Endodermal cell (in vitro differentiated cells): ENCODE results near the gene PANK4. TPM values are rescaled to one million over a fixed set of nuclear protein-coding genes. Genes with fewer than 3 reads are reported as not detected.

Source experiments
- DNase-seq: peaks from one replicate; pipeline ENCODE4 v3.0.0-alpha.2; 2017
- H3K27ac ChIP-seq: 2 replicates; pipeline ENCODE4 v1.5.1; 2013; ENCODE audit warnings: mild to moderate bottlenecking, low read depth, low read length, moderate library complexity
- H3K27me3 ChIP-seq: 2 replicates; pipeline ENCODE4 v1.6.1; 2013; ENCODE audit warnings: mild to moderate bottlenecking, low read length, moderate library complexity; ENCODE audit not compliant: insufficient read depth, control insufficient read depth, poor library complexity, severe bottlenecking
- H3K36me3 ChIP-seq: 2 replicates; pipeline ENCODE4 v1.7.0; 2013; ENCODE audit warnings: mild to moderate bottlenecking, low read length, moderate library complexity; ENCODE audit not compliant: control insufficient read depth, insufficient read depth
- H3K4me1 ChIP-seq: one replicate; pipeline ENCODE4 v1.7.0; 2013; ENCODE audit warnings: low read length; ENCODE audit not compliant: control insufficient read depth, insufficient read depth
- H3K4me3 ChIP-seq: 2 replicates; pipeline ENCODE4 v1.5.1; 2013; ENCODE audit warnings: mild to moderate bottlenecking, low read length, moderate library complexity
- H3K9ac ChIP-seq: 2 replicates; pipeline ENCODE4 v1.6.1; 2013; ENCODE audit warnings: mild to moderate bottlenecking, low read length, moderate library complexity; ENCODE audit not compliant: poor library complexity, severe bottlenecking; ENCODE audit errors: extremely low read depth
- H3K9me3 ChIP-seq: 2 replicates; pipeline ENCODE4 v1.6.1; 2013; ENCODE audit warnings: mild to moderate bottlenecking, low read length, moderate library complexity; ENCODE audit not compliant: control insufficient read depth
- H3K27ac Mint-ChIP-seq: 2 replicates; pipeline ENCODE4 v1.8.0; 2020; ENCODE audit warnings: mixed read lengths
- H3K27me3 Mint-ChIP-seq: 2 replicates; pipeline ENCODE4 v1.8.0; 2021; ENCODE audit warnings: mild to moderate bottlenecking, mixed read lengths; ENCODE audit not compliant: insufficient read depth
- H3K36me3 Mint-ChIP-seq: 2 replicates; pipeline ENCODE4 v1.8.0; 2020; ENCODE audit warnings: low read depth, mixed read lengths
- H3K4me1 Mint-ChIP-seq: 2 replicates; pipeline ENCODE4 v1.8.0; 2020; ENCODE audit warnings: mixed read lengths
- H3K4me3 Mint-ChIP-seq: 2 replicates; pipeline ENCODE4 v1.8.0; 2020; ENCODE audit warnings: mild to moderate bottlenecking, moderate library complexity, mixed read lengths
- H3K9me3 Mint-ChIP-seq: 2 replicates; pipeline ENCODE4 v1.8.0; 2020; ENCODE audit warnings: mild to moderate bottlenecking, mixed read lengths
- CTCF ChIP-seq: fragments of 200-600 bp; sonication (generic); conservative IDR thresholded peaks from 2 replicates; pipeline ENCODE4 v1.5.0; 2021; ENCODE audit warnings: antibody characterized with exemption, mild to moderate bottlenecking
- WGBS, 2 experiments: methylation state at CpG; one replicate each; pipeline versions ENCODE4 v1.1.5 to v1.1.7; 2013; ENCODE audit warnings: missing lambda C conversion rate in 2 of 2, mixed read lengths in 1 of 2; ENCODE audit not compliant: insufficient coverage in 1 of 2, insufficient read length in 1 of 2; 5-methylcytosine and 5-hydroxymethylcytosine counted together
- total RNA-seq, 2 donors: library from RNA; stranded (reverse); fragmentation: NEBNext Ultra II Directional in 1 of 2; extraction: Animal tissue kit (Norgen Biotek cat#: 25700) in 1 of 2; gene quantifications; 2 replicates in 1 of 2; 3 replicates in 1 of 2; pipeline ENCODE4 v1.2.1, GENCODE V29; 2021

PANK4 gene
- total RNA-seq, 2 donors from 2014 or later: 45.6 to 49.5 TPM

DNA sequence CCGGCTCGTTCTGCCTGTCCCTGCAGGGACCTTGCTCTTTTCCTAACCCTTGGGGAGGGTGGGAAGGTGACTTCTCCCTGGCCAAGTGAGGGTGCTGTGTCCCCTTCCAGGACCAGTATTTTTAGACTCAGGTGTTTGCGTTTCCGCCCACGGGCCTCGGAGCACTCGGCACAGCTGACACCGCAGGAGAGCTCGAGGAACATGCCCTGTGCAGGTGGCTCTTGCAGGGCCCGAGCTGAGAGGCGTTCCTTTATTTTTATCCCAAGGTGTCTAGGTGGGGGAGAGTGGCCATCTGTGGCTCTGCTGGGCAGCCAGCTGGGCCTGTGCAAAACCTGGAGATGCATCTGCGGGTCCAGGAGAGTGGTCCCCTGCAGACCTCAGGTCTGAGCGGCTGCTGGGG is 34.3 kb downstream of the PANK4 start:
- H3K4me3 Mint-ChIP-seq: no peak overlapping the region
- no peaks in the 10 kb centered on the region for H3K4me1 Mint-ChIP-seq
- no peak overlapping the region for H3K4me3 ChIP-seq
- no peak for TF ChIP-seq CTCF
- H3K36me3 Mint-ChIP-seq: no peaks in the 10 kb centered on the region
- no peak for DNase-seq
- no peaks in the 10 kb centered on the region for H3K4me1 ChIP-seq
- no peak overlapping the region for H3K27ac ChIP-seq
- WGBS, 2 experiments: 86 to 87% methylated on average over 9 to 13 of the region's 13 CpGs
- no peaks in the 10 kb centered on the region for H3K9me3 ChIP-seq
- H3K27me3 Mint-ChIP-seq: peaks cover 2% of the 10 kb centered on the region
- peaks cover 10% of the 10 kb centered on the region for H3K9me3 Mint-ChIP-seq
- no peak overlapping the region for H3K9ac ChIP-seq
- H3K27ac Mint-ChIP-seq: no peak overlapping the region
- H3K27me3 ChIP-seq: no peaks in the 10 kb centered on the region
- H3K36me3 ChIP-seq: no peaks in the 10 kb centered on the region

- peaks cover 10% of the 10 kb centered on the region for H3K9me3 Mint-ChIP-seq
- no peak for TF ChIP-seq CTCF
- no peak overlapping the region for H3K27ac Mint-ChIP-seq
- Histone ChIP-seq H3K4me1 (no peaks in the 10 kb centered on the region), H3K27me3 (no peaks in the 10 kb centered on the region), H3K4me3 (no peak overlapping the region), H3K36me3 (no peaks in the 10 kb centered on the region), H3K9me3 (no peaks in the 10 kb centered on the region), H3K27ac (no peak overlapping the region), H3K9ac (no peak overlapping the region)
- WGBS, 2 experiments: 90% methylated on average over 2 to 14 of the region's 14 CpGs
- H3K36me3 Mint-ChIP-seq: no peaks in the 10 kb centered on the region
- H3K4me3 Mint-ChIP-seq: no peak overlapping the region
- no peaks in the 10 kb centered on the region for H3K4me1 Mint-ChIP-seq
- peaks cover 2% of the 10 kb centered on the region for H3K27me3 Mint-ChIP-seq
- DNase-seq: no peak
These were observed 36.8 kb downstream of the PANK4 start for GRCh38 chr1:2489615-2490014.

- Histone ChIP-seq H3K9me3 (no peaks in the 10 kb centered on the region), H3K36me3 (no peaks in the 10 kb centered on the region), H3K27ac (no peak overlapping the region), H3K4me1 (no peaks in the 10 kb centered on the region), H3K4me3 (no peak overlapping the region), H3K9ac (no peak overlapping the region), H3K27me3 (no peaks in the 10 kb centered on the region)
- Mint-ChIP-seq H3K4me1 (no peaks in the 10 kb centered on the region), H3K36me3 (no peaks in the 10 kb centered on the region), H3K27ac (no peak overlapping the region), H3K27me3 (peaks cover 2% of the 10 kb centered on the region), H3K4me3 (no peak overlapping the region), H3K9me3 (peaks cover 10% of the 10 kb centered on the region)
- 81 to 82% methylated on average over 2 of the region's 2 CpGs for WGBS, 2 experiments
- TF ChIP-seq CTCF: no peak
- DNase-seq: no peak
These were observed 37.7 kb downstream of the PANK4 start for GRCh38 chr1:2488688-2489087.
